ENCODE measurements around the gene SCRN1.

DNA sequence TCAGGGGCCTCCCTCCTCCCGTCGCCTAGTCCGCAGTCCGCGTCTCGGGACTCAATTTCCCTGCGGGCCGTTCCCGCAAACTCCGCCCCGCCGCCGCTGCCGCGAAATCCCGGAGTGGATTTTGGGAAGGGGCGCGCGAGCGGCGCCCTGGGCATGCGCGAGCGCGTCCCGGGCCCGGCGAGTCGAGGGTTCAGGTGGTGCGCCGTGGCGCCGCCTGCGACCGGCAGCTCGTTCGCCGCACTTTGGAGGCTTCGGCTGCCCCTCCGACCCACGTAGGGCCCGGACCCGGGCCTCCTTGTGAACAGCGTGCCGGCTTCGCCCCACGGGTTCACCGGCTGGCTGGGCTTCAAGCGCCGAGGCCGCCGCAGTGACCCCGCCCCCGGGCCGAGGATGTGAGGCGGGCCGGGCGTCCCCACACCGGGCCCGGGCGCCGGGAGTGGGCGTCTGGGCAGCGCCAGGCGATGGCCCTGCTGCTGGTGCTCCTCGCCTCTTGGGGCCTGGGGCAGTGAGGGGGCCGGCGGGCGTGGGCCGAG, 38.7 kb upstream of the SCRN1 start, which contains the start of gene PLEKHA8:
- TF ChIP-seq, protein P1, sequence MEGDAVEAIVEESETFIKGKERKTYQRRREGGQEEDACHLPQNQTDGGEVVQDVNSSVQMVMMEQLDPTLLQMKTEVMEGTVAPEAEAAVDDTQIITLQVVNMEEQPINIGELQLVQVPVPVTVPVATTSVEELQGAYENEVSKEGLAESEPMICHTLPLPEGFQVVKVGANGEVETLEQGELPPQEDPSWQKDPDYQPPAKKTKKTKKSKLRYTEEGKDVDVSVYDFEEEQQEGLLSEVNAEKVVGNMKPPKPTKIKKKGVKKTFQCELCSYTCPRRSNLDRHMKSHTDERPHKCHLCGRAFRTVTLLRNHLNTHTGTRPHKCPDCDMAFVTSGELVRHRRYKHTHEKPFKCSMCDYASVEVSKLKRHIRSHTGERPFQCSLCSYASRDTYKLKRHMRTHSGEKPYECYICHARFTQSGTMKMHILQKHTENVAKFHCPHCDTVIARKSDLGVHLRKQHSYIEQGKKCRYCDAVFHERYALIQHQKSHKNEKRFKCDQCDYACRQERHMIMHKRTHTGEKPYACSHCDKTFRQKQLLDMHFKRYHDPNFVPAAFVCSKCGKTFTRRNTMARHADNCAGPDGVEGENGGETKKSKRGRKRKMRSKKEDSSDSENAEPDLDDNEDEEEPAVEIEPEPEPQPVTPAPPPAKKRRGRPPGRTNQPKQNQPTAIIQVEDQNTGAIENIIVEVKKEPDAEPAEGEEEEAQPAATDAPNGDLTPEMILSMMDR (IDR thresholded peaks at IDR 0.05 in 4 of 5, conservative IDR thresholded peaks at IDR 0.05 in 1 of 5): peak in 2 of 5 experiments; percentile 30 to 41
- peak; percentile 60 to 69 for TF ChIP-seq POLR2A (IDR thresholded peaks at IDR 0.05)
